Renal cortex interstitium (tissue), 3 donors: Measurements from ENCODE around the gene PLA2G15. TPM values are rescaled to one million over a fixed set of nuclear protein-coding genes. Genes with fewer than 3 reads are reported as not detected.

Experiments used
- polyA plus RNA-seq, 3 donors: library from polyadenylated mRNA; unstranded; fragments of 120-200 nt; gene quantifications; one replicate each; pipeline ENCODE4 v1.2.1, GENCODE V29; 2013; ENCODE audit not compliant: insufficient read length in 3 of 3

Gene PLA2G15
- polyA plus RNA-seq, 3 donors, result 20.3 to 23.7 (median 23.4) TPM

Other genes with a start within 250 kb of the PLA2G15 start
- gene DPEP2, start 245.9 kb upstream of the PLA2G15 start, polyA plus RNA-seq, result under 1 TPM; 0.51 to 0.86 (median 0.62) TPM
- not detected for gene DPEP2NB, start 229.5 kb upstream of the PLA2G15 start, polyA plus RNA-seq
- gene DDX28, start 222.1 kb upstream of the PLA2G15 start, polyA plus RNA-seq, result 10 to 100 TPM in 2 of 3 donors, 1 to 10 TPM in 1; 9.3 to 11.3 (median 10.1) TPM
- gene DUS2, start 222.1 kb upstream of the PLA2G15 start, polyA plus RNA-seq, result 10 to 100 TPM; 13.7 to 17.9 (median 17.5) TPM
- gene NFATC3, start 160.0 kb upstream of the PLA2G15 start, polyA plus RNA-seq, result 10 to 100 TPM; 28.8 to 37.0 (median 35.7) TPM
- gene ESRP2, start 9.2 kb upstream of the PLA2G15 start, polyA plus RNA-seq, result 10 to 100 TPM; 23.0 to 40.0 (median 27.1) TPM
- gene SLC7A6, start 19.2 kb downstream of the PLA2G15 start, polyA plus RNA-seq, result 10 to 100 TPM; 13.1 to 17.8 (median 13.9) TPM
- gene SLC7A6OS, start 65.6 kb downstream of the PLA2G15 start, polyA plus RNA-seq, result 10 to 100 TPM; 19.8 to 25.4 (median 20.8) TPM
- 10 to 100 TPM; 51.2 to 64.2 (median 52.5) TPM for gene PRMT7, start 65.6 kb downstream of the PLA2G15 start, polyA plus RNA-seq
- 1 to 10 TPM in 2 of 3 donors, under 1 TPM in 1; 0.96 to 2.5 (median 1.2) TPM for gene SMPD3, start 203.1 kb downstream of the PLA2G15 start, polyA plus RNA-seq